T47D (cell line): ENCODE data around the gene TMEM100.

Source experiments
- DNase-seq, 2 experiments: peaks; one replicate each; pipeline versions ENCODE4 v3.0.0 to v3.0.0-alpha.2; 2011 to 2012; ENCODE audit warnings: low read depth in 1 of 2, low spot score in 1 of 2
- JUND ChIP-seq: IDR thresholded peaks from 2 replicates; pipeline ENCODE4 v1.6.1; 2012; ENCODE audit warnings: low read depth
- in situ Hi-C: cut with HindIII; loops from 2 replicates; pipeline ENCODE4 v1.10.0; 2016; ENCODE audit warnings: low sequenced_read_pairs, low pct_unique_long_range_greater_than_20kb

TMEM100 gene

DNA sequence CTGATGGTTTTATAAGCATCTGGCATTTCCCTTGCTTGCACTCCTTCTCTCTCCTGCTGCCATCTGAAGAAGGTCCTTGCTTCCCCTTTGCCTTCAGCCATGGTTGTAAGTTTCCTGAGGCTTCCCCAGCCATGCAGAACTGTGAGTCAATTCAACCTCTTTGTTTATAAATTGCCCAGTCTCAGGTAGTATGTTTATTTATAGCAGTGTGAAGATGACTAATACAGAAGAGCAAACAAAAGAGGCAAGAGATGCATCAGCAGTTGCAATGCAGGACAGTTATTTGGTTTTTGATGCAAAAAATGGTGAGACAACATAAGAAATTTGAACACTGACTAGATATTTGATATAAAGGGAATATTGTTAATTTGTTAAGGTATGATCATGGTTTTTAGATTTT lies 16.8 kb downstream of the TMEM100 start:
- TF ChIP-seq JUND = no peak
- peak in 1 of 2 experiments; percentile 20 for DNase-seq
- in situ Hi-C loops = no loop called here

DNA sequence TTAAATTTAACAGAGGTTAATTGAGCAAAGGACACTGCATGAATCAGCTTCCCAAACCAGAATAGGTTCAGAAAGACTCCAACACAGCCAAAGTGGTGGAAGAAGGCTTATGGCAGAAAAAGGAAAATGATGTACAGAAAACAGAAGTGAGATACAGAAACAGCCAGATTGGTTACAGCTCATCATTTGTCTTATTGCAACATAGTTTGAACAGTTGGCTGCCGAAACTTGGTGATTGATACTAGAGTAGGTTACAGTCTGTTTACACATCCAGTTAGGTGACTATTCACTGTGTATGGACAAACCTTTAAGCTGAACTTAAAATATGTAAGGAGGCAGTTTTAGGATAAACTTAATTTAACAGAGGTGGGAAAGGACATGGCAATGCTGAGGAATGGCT lies 18.3 kb downstream of the TMEM100 start:
- no peak for DNase-seq
- no peak for TF ChIP-seq JUND
- in situ Hi-C loops = no loop called here

DNA sequence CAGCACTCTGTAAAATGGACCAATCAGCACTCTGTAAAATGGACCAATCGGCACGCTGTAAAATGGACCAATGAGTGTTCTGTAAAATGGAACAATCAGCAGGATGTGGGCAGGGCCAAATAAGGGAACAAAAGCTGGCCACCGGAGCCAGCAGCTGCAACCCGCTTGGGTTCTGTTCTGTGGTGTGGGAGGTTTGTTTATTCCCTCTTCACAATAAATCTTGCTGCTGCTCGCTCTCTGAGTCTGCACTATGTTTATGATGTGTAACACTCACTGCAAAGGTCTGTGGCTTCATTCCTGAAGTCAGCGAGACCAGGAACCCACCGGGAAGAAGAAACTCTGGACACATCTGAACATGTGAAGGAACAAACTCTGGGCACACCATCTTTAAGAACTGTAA lies 20.5 kb downstream of the TMEM100 start:
- no peak for DNase-seq
- in situ Hi-C loops = no loop called here
- no peak for TF ChIP-seq JUND

DNA sequence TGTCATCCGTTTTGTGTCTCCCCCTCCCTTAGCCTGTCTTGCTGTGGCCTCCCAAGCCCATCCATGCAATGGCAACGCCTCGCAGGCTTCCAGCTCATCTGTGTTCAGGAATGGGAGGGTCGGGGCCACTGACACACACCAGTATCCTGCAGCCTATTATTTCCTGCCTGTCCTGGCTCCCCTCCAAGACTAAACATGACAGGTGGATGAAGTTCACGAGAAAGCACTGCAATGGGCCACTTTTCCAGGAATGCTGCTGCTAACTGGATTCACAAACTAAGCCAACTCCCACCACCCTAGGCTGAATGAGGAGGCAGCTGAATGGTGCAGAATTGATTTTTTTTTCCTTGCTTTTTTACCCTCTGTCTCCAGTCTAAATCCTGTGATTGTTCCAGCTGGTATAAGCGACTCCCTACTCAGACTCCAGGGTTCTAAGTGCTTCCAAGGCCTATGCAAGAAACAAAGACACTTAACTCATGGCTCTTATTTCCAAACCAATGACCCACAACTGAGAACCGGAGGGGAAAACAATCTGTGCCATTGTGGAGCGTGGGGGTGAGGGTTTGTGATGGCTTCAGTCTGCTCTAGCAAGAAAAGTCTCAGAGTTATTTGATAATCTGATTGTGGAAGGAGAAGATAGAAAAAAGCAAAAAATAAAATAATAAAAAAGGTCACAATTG lies 23.3 kb downstream of the TMEM100 start:
- no peak for DNase-seq
- TF ChIP-seq JUND = no peak
- in situ Hi-C loops = no loop called here

DNA sequence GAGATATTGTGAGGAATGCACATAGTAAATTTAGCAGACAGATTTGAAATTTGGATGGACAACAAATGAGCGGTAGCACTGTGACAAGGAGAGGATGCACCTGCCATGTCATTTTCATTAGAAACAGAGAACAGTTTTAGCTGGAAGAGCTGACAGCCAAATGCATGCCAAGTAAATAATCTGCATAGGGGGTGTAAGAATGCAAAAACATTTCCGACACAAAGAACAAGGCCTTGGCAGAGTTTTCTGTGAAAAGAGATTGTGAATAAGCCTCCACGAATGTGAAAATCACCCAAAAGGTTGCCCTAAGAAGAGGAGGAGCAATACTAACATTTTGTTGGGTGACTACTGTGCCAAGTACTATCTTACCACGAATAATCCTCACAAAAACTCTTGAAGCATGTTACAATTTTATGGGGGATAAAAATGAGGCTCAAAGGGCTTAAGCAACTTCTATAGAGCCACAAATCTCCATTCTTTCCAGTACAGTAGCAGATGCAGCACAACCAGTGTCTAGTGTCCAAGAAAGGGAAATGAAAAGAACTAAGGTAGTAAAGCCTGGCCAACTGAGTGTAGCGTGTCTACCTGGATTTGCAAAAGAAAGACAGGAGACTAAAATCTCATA lies 28.3 kb downstream of the TMEM100 start:
- in situ Hi-C loops = no loop called here
- no peak for DNase-seq
- no peak for TF ChIP-seq JUND

DNA sequence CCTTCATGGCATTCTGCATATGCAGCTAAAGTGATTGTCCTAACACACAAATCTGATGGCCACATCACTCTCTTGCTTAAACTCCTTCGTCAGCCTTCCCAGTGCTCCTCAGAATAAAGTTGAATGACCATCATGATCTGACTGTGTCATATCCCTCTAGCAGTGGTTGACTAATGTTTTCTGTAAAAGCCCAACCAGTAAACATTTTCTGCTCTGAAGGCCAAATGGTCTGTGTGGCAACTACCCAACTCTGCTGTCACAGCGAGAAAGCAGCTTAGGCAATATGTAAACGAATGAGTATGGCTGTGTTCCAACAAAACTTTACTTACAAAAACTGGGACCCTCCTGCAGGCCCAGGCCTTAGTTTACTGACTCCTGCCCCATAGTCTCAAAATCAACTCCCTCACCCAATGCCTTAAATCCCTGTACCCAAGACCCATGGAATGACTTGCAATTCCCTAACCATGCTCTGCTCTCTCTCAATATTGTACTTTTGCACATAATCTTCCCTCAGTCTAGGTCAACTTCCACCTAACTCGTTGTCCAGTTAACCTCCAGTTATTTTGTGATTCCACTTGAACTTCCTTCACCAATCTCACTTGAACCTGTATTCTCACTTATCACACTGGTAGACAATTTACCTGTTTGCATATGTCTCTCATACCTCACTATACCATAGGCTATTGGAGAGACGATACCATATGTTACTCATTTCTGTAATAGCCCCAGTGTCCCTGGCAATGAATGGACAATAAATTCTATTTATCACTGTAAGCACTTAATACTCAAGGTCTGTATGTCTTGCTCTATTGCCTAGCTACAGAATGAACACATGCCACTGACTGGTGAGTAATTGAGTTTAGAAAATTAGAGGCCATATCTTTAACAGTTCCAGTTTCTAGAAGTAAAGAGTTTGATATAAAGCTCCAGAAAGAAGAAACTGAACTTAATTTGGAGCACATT lies 29.1 kb downstream of the TMEM100 start:
- no peak for TF ChIP-seq JUND
- no peak for DNase-seq
- in situ Hi-C loops = no loop called here

DNA sequence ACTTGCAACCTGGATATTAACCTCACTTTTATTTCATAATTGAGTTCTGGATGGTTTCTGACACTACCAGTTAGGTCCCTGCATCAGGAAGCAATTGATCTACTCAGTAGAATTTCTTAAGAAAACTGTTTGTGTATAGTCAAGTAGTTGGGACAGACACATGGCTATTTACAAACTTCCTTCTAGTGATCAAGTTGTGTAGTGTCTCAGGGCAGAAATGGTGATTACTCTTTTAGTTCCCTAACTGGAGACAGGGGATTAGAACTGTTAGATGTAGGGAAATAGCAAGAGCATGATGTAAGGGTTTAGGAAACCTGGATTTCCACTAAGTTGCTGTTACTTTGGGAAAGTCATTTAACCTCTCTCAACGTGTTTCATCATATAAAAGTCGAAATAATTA lies 30.4 kb downstream of the TMEM100 start:
- DNase-seq = no peak
- in situ Hi-C loops = no loop called here
- no peak for TF ChIP-seq JUND

DNA sequence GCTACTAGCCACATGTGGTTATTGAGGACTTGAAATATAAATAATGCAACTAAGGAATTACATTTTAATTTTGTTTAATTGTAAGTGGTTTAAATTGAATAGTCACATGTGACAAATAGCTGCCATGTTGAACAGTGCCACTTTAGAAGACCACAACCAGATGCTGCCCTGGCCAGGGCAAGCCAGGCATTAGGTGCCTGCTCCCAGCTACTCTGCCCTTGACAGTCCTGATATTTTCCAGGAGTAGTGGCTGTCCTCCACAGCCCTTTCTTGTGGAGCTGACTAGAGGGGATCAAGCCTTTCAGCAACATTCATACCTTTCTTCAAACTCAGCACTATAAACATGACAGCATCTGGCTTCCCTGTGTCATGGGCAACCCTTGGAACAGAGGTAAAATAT lies 31.0 kb downstream of the TMEM100 start:
- no peak for TF ChIP-seq JUND
- in situ Hi-C loops = no loop called here
- no peak for DNase-seq

DNA sequence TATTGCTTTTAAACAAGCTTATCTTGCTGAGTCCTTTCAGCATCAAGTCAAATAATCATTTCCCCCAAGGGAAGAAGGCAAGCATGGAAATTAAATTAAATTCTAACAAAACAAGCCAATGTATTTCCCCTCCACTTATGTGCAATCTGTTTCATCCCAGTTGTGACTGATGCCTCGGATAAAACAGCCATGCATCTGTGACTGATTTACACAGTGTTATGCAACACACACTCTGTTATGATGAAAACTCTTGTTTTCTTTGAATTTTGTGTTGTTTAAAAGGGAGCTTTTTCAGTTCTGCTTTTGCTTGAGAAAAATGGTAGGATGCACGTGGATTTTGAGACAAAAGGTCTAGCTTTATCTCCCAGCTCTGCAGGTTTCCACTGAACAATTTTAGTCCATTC lies 32.6 kb downstream of the TMEM100 start:
- in situ Hi-C loops = no loop called here
- no peak for DNase-seq
- TF ChIP-seq JUND = no peak

DNA sequence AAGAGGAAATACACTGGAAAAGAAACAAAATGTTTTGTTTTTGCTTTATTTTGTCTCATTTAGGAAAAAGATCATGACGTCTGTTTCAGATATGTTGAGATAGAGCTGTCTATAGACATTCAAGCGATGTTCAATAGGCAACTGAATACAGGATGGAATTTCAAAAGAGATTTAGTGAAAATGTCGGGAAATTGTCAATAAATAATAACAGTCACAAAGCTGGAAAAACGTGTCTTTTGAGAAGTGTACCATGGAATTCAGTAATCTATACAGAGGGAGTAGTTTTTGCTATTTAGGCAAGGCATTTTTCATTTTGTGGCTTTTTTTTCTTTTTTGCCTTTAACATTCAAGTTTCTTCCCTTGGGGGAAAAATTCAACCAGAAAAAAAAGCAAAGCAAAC lies 33.0 kb downstream of the TMEM100 start:
- TF ChIP-seq JUND = no peak
- in situ Hi-C loops = no loop called here

DNA sequence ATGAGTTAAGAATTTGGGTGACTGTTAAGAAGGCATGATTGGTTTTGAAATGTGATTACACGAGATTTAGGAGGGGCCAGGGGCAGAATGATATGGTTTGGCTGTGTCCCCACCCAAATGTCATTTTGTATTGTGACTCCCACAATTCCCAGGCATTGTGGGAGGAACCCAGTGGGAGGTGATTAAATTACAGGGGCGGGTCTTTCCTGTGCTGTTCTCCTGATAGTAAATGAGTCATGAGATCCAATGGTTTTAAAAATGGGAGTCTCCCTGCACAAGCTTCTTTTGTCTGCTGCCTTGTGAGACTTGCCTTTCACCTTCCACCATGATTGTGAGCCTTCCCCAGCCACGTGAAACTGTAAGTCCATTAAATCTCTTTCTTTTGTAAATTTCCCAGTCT lies 34.6 kb downstream of the TMEM100 start:
- no peak for TF ChIP-seq JUND
- DNase-seq = no peak
- in situ Hi-C loops = no loop called here

More for the DNA sequence above, 33.0 kb downstream of the TMEM100 start:
- DNase-seq = no peak

DNA sequence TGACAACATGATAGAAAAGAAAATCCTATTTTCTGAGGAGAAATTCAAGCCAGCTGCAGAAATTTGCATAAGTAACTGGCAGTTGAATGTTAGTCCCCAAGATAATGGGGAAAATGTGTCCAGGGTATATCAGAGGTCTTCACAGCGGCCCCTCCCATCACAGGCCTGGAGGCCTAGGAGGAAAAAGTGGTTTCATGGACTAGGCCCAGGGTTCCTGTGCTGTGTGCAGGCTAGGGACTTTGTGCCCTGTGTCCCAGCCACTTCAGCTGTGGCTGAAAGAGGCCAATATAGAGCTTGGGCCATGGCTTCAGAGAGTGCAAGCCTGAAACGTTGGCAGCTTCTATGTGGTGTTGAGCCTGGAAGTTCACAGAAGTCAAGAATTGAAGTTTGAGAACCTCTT lies 35.6 kb downstream of the TMEM100 start:
- no peak for DNase-seq
- in situ Hi-C loops = no loop called here
- TF ChIP-seq JUND = no peak
